Measurements from ENCODE around the gene CCND1. TPM values are rescaled to one million over a fixed set of nuclear protein-coding genes. Genes with fewer than 3 reads are reported as not detected.

The CCND1 gene
- total and polyA plus RNA-seq, 2 of the 8 experiments (the other 6 are each of a cell fraction or from before 2014, with no cell fraction given) = 64.5 to 170 TPM

DNA sequence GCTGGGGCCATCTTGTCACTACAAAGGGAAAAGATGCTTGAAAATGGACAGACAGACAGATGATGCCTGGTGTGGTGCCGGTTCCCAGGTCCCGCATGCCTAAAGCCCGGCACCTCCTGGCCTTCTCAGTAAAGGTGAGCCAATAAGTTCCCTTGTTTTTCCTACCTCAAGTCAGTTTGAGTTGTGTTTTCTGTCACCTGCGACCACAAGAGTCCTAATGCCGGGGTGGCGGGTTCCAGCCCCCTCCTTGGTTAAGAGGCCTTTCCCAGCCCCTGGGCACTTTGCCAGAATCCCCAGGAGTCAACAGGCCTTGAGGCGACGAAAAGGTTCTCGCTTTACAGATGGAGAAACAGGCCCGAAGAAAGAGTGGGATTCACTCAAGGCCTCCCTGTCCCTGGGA is 53.8 kb downstream of the CCND1 start:
- FAIRE-seq (no peak), DNase-seq (ENCODE audit: low read depth in 1 of 2, low spot score in 2 of 2) (no peak)
- no peak for TF ChIP-seq EP300 (IDR thresholded peaks at IDR 0.05; ENCODE audit: borderline replicate concordance in 1 of 2, low read depth in 2 of 2, low read length in 2 of 2)
- no peak for TF ChIP-seq ZNF274 (IDR thresholded peaks at IDR 0.05; ENCODE audit: borderline replicate concordance, extremely low read depth, low read length)
- no peak for TF ChIP-seq RXRA (IDR thresholded peaks at IDR 0.05; ENCODE audit: insufficient read depth, low read depth, low read length)
- TF ChIP-seq, protein P1, sequence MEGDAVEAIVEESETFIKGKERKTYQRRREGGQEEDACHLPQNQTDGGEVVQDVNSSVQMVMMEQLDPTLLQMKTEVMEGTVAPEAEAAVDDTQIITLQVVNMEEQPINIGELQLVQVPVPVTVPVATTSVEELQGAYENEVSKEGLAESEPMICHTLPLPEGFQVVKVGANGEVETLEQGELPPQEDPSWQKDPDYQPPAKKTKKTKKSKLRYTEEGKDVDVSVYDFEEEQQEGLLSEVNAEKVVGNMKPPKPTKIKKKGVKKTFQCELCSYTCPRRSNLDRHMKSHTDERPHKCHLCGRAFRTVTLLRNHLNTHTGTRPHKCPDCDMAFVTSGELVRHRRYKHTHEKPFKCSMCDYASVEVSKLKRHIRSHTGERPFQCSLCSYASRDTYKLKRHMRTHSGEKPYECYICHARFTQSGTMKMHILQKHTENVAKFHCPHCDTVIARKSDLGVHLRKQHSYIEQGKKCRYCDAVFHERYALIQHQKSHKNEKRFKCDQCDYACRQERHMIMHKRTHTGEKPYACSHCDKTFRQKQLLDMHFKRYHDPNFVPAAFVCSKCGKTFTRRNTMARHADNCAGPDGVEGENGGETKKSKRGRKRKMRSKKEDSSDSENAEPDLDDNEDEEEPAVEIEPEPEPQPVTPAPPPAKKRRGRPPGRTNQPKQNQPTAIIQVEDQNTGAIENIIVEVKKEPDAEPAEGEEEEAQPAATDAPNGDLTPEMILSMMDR (IDR thresholded peaks at IDR 0.05; ENCODE audit: control extremely low read depth in 1 of 3, insufficient read depth in 1 of 3, low read depth in 1 of 3, low read length in 3 of 3) = no peak
- TF ChIP-seq CHD1 (IDR thresholded peaks at IDR 0.05; ENCODE audit: low read depth, low read length) = no peak
- H2BK15ac ChIP-seq (ENCODE audit: low read length) = peak overlapping the region; percentile 46; the same call in 1 of the 2 replicates
- H3K14ac ChIP-seq (ENCODE audit: insufficient read length) = no peak overlapping the region
- peaks cover 0 to 11% (median 3%) of the 10 kb centered on the region in 4 experiments; a peak in 2 of 7 replicates for H3K4me1 ChIP-seq (replicated peaks in 1 of 4; ENCODE audit: control insufficient read depth in 3 of 4, insufficient read depth in 4 of 4, low read length in 3 of 4)
- CTCF ChIA-PET (ENCODE audit: partially characterized antibody) = interaction anchor here (0.6 to 3.6 kb wide), 2 partner anchors 10 to 521 kb away, joined by 3 to 20 read pairs; no protein-coding TSS in a partner anchor
- H3K4me2 ChIP-seq (ENCODE audit: insufficient read depth in 1 of 2, low read depth in 2 of 2, low read length in 2 of 2) = no peak overlapping the region
- POLR2A ChIA-PET (ENCODE audit: partially characterized antibody) = interaction anchor here (1.2 to 2.3 kb wide), 2 partner anchors 14 to 16 kb away, joined by 5 read pairs; no protein-coding TSS in a partner anchor
- H3K23ac ChIP-seq (ENCODE audit: insufficient read length) = no peak overlapping the region
- no peak overlapping the region for H2AFZ ChIP-seq (ENCODE audit: low read length)
- H3K9me3 ChIP-seq (ENCODE audit: insufficient read depth in 2 of 2, low read depth in 1 of 2, low read length in 1 of 2) = peaks cover 0 to 3% of the 10 kb centered on the region in 2 experiments; a peak in 1 of 4 replicates
- H2BK12ac ChIP-seq (ENCODE audit: low read depth, low read length) = no peak overlapping the region
- H2BK120ac ChIP-seq (replicated peaks; ENCODE audit: low read depth, low read length) = no peak overlapping the region
- no peak overlapping the region for H4K8ac ChIP-seq (ENCODE audit: extremely low read depth, insufficient read depth, low read length)
- H4K20me1 ChIP-seq (replicated peaks in 1 of 2; ENCODE audit: control insufficient read depth in 1 of 2, insufficient read depth in 2 of 2, low read length in 2 of 2) = peaks cover 0 to 5% of the 10 kb centered on the region in 2 experiments
- no peak overlapping the region for H4K5ac ChIP-seq (ENCODE audit: insufficient read length, low read depth, low read length)
- no peak overlapping the region for H3K4me3 ChIP-seq (ENCODE audit: extremely low read depth in 1 of 4, insufficient read depth in 2 of 4, low read depth in 3 of 4, low read length in 4 of 4)
- no peak overlapping the region for H2BK20ac ChIP-seq (ENCODE audit: low read length)
- no peaks in the 10 kb centered on the region for H3K23me2 ChIP-seq (ENCODE audit: low read depth, low read length)
- H2BK5ac ChIP-seq (ENCODE audit: low read depth, low read length) = no peak overlapping the region
- no peaks in the 10 kb centered on the region; the same call in 1 of the 2 replicates for H3K79me1 ChIP-seq (ENCODE audit: low read depth, low read length)
- no peak overlapping the region for H3K27ac ChIP-seq (ENCODE audit: low read depth, low read length)
- no peak overlapping the region for H2AK5ac ChIP-seq (ENCODE audit: low read depth, low read length)
- H3K36me3 ChIP-seq (ENCODE audit: control insufficient read depth in 2 of 4, insufficient read depth in 4 of 4, low read length in 3 of 4) = peaks cover 0 to 10% (median 4%) of the 10 kb centered on the region in 4 experiments; a peak in 3 of 8 replicates
- no peak overlapping the region for H3K56ac ChIP-seq (replicated peaks; ENCODE audit: insufficient read length, low read depth, low read length)
- H3K79me2 ChIP-seq (ENCODE audit: control insufficient read depth in 1 of 2, insufficient read depth in 2 of 2, low read length in 2 of 2) = no peaks in the 10 kb centered on the region
- 95% methylated on average over 10 of the region's 10 CpGs; no CpG with 5 or more reads in 1 of the 2 experiments for WGBS, 2 experiments (ENCODE audit: extremely low coverage in 1 of 2, insufficient coverage in 1 of 2, insufficient read length in 1 of 2, insufficient replicate concordance in 2 of 2, low coverage in 1 of 2, low lambda C conversion rate in 2 of 2, missing lambda C conversion rate in 1 of 2)
- no peak overlapping the region; the same call in 1 of the 2 replicates for H3K18ac ChIP-seq (ENCODE audit: extremely low read depth, low read length)
- H3K9ac ChIP-seq (replicated peaks in 1 of 4; ENCODE audit: extremely low read depth in 1 of 4, low read depth in 3 of 4, low read length in 3 of 4) = no peak overlapping the region
- H4K91ac ChIP-seq (replicated peaks; ENCODE audit: insufficient read length, low read length) = no peak overlapping the region
- no peak overlapping the region for H3K4ac ChIP-seq (replicated peaks; ENCODE audit: insufficient read length, low read depth, low read length)
- no peaks in the 10 kb centered on the region; a peak in 1 of 7 replicates for H3K27me3 ChIP-seq (replicated peaks in 1 of 4; ENCODE audit: control insufficient read depth in 3 of 4, extremely low read depth in 1 of 4, insufficient read depth in 3 of 4, low read length in 3 of 4)

All from H1 (cell line).